ENCODE results near the gene JUND. TPM values are rescaled to one million over a fixed set of nuclear protein-coding genes. Genes with fewer than 3 reads are reported as not detected.

The JUND gene
- total RNA-seq, 4 donors from 2014 or later: 629 to 753 (median 680) TPM

GRCh38 chr19:18286973-18287635 lies 5.7 kb upstream of the JUND start:
- H3K27ac ChIP-seq: peak overlapping the region in 1 of 4 donors; percentile 3
- no peaks in the 10 kb centered on the region for H3K9me3 ChIP-seq
- DNase-seq: no peak
- H3K4me3 ChIP-seq: no peak overlapping the region
- no peak for TF ChIP-seq POLR2A (IDR thresholded peaks at IDR 0.05)
- TF ChIP-seq, protein P1, sequence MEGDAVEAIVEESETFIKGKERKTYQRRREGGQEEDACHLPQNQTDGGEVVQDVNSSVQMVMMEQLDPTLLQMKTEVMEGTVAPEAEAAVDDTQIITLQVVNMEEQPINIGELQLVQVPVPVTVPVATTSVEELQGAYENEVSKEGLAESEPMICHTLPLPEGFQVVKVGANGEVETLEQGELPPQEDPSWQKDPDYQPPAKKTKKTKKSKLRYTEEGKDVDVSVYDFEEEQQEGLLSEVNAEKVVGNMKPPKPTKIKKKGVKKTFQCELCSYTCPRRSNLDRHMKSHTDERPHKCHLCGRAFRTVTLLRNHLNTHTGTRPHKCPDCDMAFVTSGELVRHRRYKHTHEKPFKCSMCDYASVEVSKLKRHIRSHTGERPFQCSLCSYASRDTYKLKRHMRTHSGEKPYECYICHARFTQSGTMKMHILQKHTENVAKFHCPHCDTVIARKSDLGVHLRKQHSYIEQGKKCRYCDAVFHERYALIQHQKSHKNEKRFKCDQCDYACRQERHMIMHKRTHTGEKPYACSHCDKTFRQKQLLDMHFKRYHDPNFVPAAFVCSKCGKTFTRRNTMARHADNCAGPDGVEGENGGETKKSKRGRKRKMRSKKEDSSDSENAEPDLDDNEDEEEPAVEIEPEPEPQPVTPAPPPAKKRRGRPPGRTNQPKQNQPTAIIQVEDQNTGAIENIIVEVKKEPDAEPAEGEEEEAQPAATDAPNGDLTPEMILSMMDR (IDR thresholded peaks at IDR 0.05): no peak
- H3K36me3 ChIP-seq: no peaks in the 10 kb centered on the region
- H3K4me1 ChIP-seq: peaks cover 4 to 49% (median 22%) of the 10 kb centered on the region in 4 donors
- no peaks in the 10 kb centered on the region for H3K27me3 ChIP-seq

DNA sequence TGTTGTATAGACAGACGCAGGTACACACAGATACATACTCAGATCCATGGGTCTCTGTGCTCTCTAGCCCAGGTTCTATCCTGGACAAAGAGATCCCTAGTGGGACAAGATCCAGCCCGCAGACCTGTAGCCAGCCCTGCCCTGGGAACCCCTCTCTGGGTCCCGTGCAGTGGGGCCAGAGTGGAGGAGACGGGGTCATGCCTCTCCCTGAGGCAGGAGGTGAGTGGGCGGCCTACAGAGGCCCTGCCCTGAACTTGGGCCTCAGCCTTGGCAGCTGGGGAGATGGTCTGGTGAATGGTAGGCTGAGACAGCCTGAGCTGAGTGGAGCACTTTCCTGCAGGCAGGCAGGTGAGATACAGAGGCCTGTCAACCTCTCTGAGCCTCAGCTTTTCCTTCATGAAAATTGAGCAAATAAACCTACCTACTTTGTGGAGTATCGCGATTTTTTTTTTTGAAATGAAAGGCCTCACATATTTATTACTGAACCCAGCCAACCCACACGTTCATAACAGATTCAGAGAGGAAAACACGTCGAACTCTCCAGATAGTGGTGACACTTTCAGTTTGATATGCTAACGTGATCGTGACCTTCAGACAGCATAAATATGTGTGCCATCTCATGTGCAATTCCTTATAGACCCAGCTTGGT lies 3.4 kb upstream of the JUND start:
- peak overlapping the region; percentile 63 to 92 (median 74) for H3K27ac ChIP-seq
- H3K4me3 ChIP-seq: no peak overlapping the region
- TF ChIP-seq POLR2A (IDR thresholded peaks at IDR 0.05): peak in 1 of 2 donors; percentile 23
- TF ChIP-seq, protein P1 (IDR thresholded peaks at IDR 0.05): no peak
- no peaks in the 10 kb centered on the region for H3K9me3 ChIP-seq
- H3K4me1 ChIP-seq: peaks cover 4 to 32% (median 8%) of the 10 kb centered on the region in 4 donors
- H3K36me3 ChIP-seq: peaks cover 0 to 7% (median 0%) of the 10 kb centered on the region in 3 donors
- DNase-seq: peak in 1 of 3 donors; percentile 66
- no peaks in the 10 kb centered on the region for H3K27me3 ChIP-seq

GRCh38 chr19:18283338-18283737 lies 1.9 kb upstream of the JUND start:
- TF ChIP-seq POLR2A (IDR thresholded peaks at IDR 0.05): no peak
- TF ChIP-seq, protein P1 (IDR thresholded peaks at IDR 0.05): no peak
- DNase-seq: no peak
- H3K27ac ChIP-seq: peak overlapping the region; percentile 94 to 100 (median 100)
- no peaks in the 10 kb centered on the region for H3K27me3 ChIP-seq
- peaks cover 0 to 13% (median 0%) of the 10 kb centered on the region in 3 donors for H3K36me3 ChIP-seq
- H3K4me1 ChIP-seq: peaks cover 9 to 35% (median 12%) of the 10 kb centered on the region in 4 donors
- H3K4me3 ChIP-seq: no peak overlapping the region
- no peaks in the 10 kb centered on the region for H3K9me3 ChIP-seq

GRCh38 chr19:18282788-18283141 lies 1.3 kb upstream of the JUND start:
- no peaks in the 10 kb centered on the region for H3K27me3 ChIP-seq
- H3K27ac ChIP-seq: peak overlapping the region; percentile 94 to 100 (median 100)
- peaks cover 0 to 19% (median 0%) of the 10 kb centered on the region in 3 donors for H3K36me3 ChIP-seq
- TF ChIP-seq, protein P1 (IDR thresholded peaks at IDR 0.05): no peak
- TF ChIP-seq POLR2A (IDR thresholded peaks at IDR 0.05): peak; percentile 56 to 64
- peaks cover 12 to 41% (median 14%) of the 10 kb centered on the region in 4 donors for H3K4me1 ChIP-seq
- H3K4me3 ChIP-seq: peak overlapping the region in 2 of 4 donors; percentile 46 to 67
- DNase-seq: peak in 2 of 3 donors; percentile 77 to 85
- H3K9me3 ChIP-seq: no peaks in the 10 kb centered on the region

DNA sequence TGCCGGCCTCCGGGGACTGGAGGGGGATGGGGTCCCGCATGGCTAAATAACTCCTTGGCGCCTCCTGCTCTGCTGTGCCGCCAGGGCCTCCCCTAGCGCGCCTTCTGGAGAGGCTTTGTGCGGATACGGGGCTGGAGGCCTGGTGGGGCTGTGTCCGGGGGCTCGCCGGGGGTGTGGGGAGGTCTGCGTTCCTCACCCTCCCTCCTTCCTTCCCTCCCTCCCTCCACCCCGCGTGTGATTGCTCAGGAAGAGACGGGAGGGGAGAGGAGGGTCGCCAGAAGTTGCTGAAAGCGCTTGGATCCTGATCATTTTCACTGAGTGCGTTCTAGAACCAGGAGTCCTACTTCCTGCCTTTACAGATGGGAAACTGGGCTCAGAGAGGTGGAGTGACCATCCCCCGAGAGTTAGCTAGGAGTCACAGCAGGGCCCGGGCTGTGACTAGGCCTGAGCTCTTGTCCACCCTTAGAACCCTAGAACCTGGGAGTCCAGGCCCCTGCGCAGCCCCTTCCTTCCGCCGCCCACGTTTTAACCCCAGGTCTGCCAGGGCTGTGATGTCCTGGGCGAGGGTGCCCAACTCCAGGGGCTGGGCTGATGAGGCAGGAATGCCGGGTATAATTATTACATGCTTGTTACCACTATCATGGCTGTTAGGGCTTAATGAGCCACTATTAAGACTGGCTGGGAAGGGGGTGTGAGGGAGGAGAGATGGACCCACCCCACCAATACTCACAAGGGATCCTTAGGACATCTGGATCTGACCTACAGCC lies 782 bp upstream of the JUND start:
- Histone ChIP-seq H3K27ac (peak overlapping the region; percentile 94 to 100 (median 100)), H3K4me3 (peak overlapping the region; percentile 35 to 67 (median 46)), H3K27me3 (no peaks in the 10 kb centered on the region), H3K4me1 (peaks cover 12 to 47% (median 14%) of the 10 kb centered on the region in 4 donors), H3K36me3 (peaks cover 0 to 21% (median 0%) of the 10 kb centered on the region in 3 donors), H3K9me3 (no peaks in the 10 kb centered on the region)
- TF ChIP-seq, protein P1 (IDR thresholded peaks at IDR 0.05): peak in 4 of 6 experiments; percentile 1 to 42 (median 34)
- peak; percentile 35 to 92 for TF ChIP-seq POLR2A (IDR thresholded peaks at IDR 0.05)
- DNase-seq: peak in 1 of 3 donors; percentile 77

Measured in Peyer's patch (tissue), 4 donors.